Activated B cell treated with CpG ODN at 0.5 μM for 24 hours (primary cell): ENCODE results near the gene TRIM36. TPM values are rescaled to one million over a fixed set of nuclear protein-coding genes. Genes with fewer than 3 reads are reported as not detected.

Experiments
- ATAC-seq: fragments of 200-7000 bp; cut with Tn5 transposase; one replicate; pipeline ENCODE4 v1.10.0; 2021; ENCODE audit warnings: low read depth, mild to moderate bottlenecking, moderate library complexity
- CTCF ChIA-PET: fragments of 350-600 bp; sonication (Branson Sonifier 250); formaldehyde crosslinking; loops from one replicate; lab custom pipeline; 2021; ENCODE audit warnings: antibody characterized with exemption; lab: Charles Lee
- POLR2A ChIA-PET: fragments of 350-600 bp; sonication (Branson Sonifier 250); formaldehyde crosslinking; loops from one replicate; lab custom pipeline; 2021; ENCODE audit warnings: antibody characterized with exemption; lab: Charles Lee
- DNase-seq: peaks from one replicate; pipeline ENCODE4 v3.0.0; 2022
- H3K27ac Mint-ChIP-seq: one replicate; pipeline ENCODE4 v1.8.0; 2020; ENCODE audit warnings: mixed read lengths
- H3K27me3 Mint-ChIP-seq: one replicate; pipeline ENCODE4 v1.8.0; 2021; ENCODE audit warnings: mixed read lengths
- H3K36me3 Mint-ChIP-seq: one replicate; pipeline ENCODE4 v1.8.0; 2021; ENCODE audit warnings: low read depth, mixed read lengths
- H3K4me1 Mint-ChIP-seq: one replicate; pipeline ENCODE4 v1.8.0; 2021; ENCODE audit warnings: mixed read lengths
- H3K4me3 Mint-ChIP-seq: one replicate; pipeline ENCODE4 v1.8.0; 2020; ENCODE audit warnings: mild to moderate bottlenecking, mixed read lengths
- H3K9me3 Mint-ChIP-seq: one replicate; pipeline ENCODE4 v1.8.0; 2020; ENCODE audit warnings: mixed read lengths
- intact Hi-C: fragments of 100-400 bp; cut with micrococcal nuclease; formaldehyde crosslinking; loops from one replicate; pipeline ENCODE4 v1.15.1; 2024
- total RNA-seq: library from RNA; stranded (reverse); gene quantifications from 2 replicates; pipeline ENCODE4 v1.2.3, GENCODE V29; 2022
- TF ChIP-seq, protein P1 (sequence below): fragments of 200-600 bp; IDR thresholded peaks from one replicate; pipeline ENCODE4 v1.8.0; 2022; ENCODE audit warnings: antibody characterized with exemption, mild to moderate bottlenecking

TRIM36 gene
- total RNA-seq, 1 donor from 2014 or later = 8.9 TPM

- peak; percentile 28 for ATAC-seq
- intact Hi-C loops = loop anchor here (1.0 to 10.0 kb wide), 4 partner anchors 9 to 1395 kb away; partner anchors contain the start of gene SEMA6A
- DNase-seq = no peak
- Mint-ChIP-seq H3K9me3 (no peaks in the 10 kb centered on the region), H3K27me3 (peaks cover 71% of the 10 kb centered on the region), H3K36me3 (no peaks in the 10 kb centered on the region), H3K27ac (no peak overlapping the region), H3K4me1 (peaks cover 11% of the 10 kb centered on the region), H3K4me3 (peak overlapping the region; percentile 87)
- ChIA-PET CTCF (no interaction called here), POLR2A (no interaction called here)
- TF ChIP-seq, protein P1, sequence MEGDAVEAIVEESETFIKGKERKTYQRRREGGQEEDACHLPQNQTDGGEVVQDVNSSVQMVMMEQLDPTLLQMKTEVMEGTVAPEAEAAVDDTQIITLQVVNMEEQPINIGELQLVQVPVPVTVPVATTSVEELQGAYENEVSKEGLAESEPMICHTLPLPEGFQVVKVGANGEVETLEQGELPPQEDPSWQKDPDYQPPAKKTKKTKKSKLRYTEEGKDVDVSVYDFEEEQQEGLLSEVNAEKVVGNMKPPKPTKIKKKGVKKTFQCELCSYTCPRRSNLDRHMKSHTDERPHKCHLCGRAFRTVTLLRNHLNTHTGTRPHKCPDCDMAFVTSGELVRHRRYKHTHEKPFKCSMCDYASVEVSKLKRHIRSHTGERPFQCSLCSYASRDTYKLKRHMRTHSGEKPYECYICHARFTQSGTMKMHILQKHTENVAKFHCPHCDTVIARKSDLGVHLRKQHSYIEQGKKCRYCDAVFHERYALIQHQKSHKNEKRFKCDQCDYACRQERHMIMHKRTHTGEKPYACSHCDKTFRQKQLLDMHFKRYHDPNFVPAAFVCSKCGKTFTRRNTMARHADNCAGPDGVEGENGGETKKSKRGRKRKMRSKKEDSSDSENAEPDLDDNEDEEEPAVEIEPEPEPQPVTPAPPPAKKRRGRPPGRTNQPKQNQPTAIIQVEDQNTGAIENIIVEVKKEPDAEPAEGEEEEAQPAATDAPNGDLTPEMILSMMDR = no peak
Measured at GRCh38 chr5:115179394-115180164, 9.9 kb upstream of the TRIM36 start.

DNA sequence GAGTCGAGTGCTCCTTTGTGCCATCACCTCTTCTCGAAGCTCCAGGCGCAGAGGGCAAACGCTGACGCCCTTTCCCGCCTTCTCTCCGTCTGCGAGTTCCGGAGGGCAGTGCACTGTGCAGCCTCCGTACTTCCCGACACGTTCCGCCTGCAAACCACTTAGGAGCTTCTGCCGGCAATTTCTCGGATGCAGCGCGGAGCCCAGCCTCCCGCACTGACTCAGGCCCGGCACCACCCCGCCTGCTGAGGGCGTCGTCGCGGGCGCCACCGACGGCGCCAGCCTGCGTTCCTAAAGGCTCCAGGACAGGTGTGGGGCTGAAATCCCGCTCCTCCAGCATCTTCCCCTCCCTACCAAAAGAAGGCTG is 9.3 kb upstream of the TRIM36 start:
- Mint-ChIP-seq H3K27ac (no peak overlapping the region), H3K36me3 (no peaks in the 10 kb centered on the region), H3K4me3 (no peak overlapping the region), H3K9me3 (no peaks in the 10 kb centered on the region), H3K4me1 (peaks cover 11% of the 10 kb centered on the region), H3K27me3 (peaks cover 68% of the 10 kb centered on the region)
- ATAC-seq = no peak
- intact Hi-C loops = loop anchor here (2.0 to 10.0 kb wide), 3 partner anchors 30 to 1396 kb away; partner anchors contain the start of gene SEMA6A
- TF ChIP-seq, protein P1 = no peak
- ChIA-PET CTCF (interaction anchor here (0.7 kb wide), 1 partner anchor 8 kb away, joined by 3 read pairs; no protein-coding TSS in a partner anchor), POLR2A (no interaction called here)
- DNase-seq = no peak

DNA sequence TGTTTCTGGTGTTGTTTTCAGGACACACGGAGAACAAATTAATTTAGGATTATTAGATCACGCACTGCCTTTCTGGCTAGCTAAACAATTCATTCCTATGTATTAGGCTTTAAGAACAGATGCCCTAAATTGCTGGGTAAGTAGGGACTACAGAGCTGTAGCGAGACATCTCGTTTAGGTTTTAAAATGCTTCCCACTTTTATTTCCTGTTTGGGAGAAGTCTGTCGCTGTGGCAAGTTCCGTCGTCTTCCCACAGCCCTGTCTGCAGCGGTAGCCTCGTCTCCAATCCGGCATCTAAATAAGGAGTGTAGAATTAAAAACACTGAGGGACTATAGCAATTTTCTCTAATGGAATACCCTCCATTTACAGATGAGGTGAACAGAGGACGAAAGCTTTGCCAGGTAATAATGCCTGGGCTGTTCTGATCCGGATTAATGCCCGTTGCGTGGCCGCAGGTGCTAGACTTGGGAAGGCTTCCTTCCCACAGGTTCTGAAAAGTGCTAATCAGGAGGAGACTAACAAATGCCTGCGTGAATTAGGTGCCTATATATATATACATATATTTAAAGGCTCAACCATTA is 1.3 kb upstream of the TRIM36 start:
- intact Hi-C loops = loop anchor here (1.0 to 10.0 kb wide), 3 partner anchors 9 to 1404 kb away; partner anchors contain the start of gene SEMA6A
- POLR2A ChIA-PET = no interaction called here
- TF ChIP-seq, protein P1 = no peak
- CTCF ChIA-PET = interaction anchor here (0.8 kb wide), 1 partner anchor 73 kb away, joined by 3 read pairs; no protein-coding TSS in a partner anchor
- H3K9me3 Mint-ChIP-seq = peaks cover 5% of the 10 kb centered on the region
- H3K27ac Mint-ChIP-seq = peak overlapping the region; percentile 41
- peaks cover 42% of the 10 kb centered on the region for H3K27me3 Mint-ChIP-seq
- peaks cover 4% of the 10 kb centered on the region for H3K36me3 Mint-ChIP-seq
- ATAC-seq (no peak), DNase-seq (no peak)
- peak overlapping the region; percentile 92 for H3K4me3 Mint-ChIP-seq
- peaks cover 16% of the 10 kb centered on the region for H3K4me1 Mint-ChIP-seq

DNA sequence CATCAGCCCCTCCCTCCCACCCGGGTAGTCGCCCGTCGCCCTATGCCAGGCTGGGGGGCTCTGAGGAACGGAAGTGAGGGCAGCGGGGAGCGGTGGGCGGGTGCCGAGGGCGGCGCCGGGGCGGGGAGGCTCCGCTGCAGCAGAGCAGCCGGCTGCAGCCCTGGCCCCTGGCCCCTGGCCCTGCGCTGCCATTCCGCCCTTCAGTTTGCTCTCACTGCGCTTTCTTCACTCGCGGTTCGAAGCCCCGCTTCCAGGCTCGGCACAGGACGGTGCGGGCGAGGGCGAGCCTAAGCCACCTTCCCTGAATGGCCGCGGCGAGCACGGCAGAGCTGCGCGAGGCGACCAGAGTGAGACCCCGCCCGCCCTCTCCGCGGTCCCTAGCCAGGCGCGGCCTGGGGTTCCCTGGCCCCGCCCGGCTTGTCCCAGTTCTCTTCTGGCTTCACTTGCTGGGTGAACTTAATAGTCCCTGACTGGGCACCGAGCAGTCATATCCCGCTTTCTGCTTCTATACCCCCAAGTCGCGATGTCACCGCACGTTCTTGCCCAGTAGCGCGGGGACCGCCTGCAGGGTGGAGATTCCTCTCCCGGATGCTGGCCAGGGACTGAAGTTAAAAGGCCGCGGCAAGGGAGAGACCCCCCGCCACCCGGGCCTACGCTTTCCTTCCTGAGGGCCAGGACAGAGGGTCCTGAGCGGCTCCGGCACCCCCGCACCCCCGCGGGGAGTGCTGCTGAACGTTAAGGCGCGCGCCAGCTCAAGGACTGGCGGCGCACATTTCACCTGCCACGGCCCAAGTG is 623 bp upstream of the TRIM36 start:
- DNase-seq (peak; percentile 32), ATAC-seq (peak; percentile 13)
- Mint-ChIP-seq H3K27ac (no peak overlapping the region), H3K36me3 (peaks cover 4% of the 10 kb centered on the region), H3K4me1 (peaks cover 16% of the 10 kb centered on the region), H3K9me3 (peaks cover 5% of the 10 kb centered on the region), H3K4me3 (peak overlapping the region; percentile 92), H3K27me3 (peaks cover 41% of the 10 kb centered on the region)
- intact Hi-C loops = loop anchor here (1.0 to 10.0 kb wide), 3 partner anchors 10 to 1404 kb away; partner anchors contain the start of gene SEMA6A
- ChIA-PET POLR2A (interaction anchor here (1.1 to 1.5 kb wide), 2 partner anchors 39 to 92 kb away, joined by 4 to 5 read pairs; partner anchors contain the start of gene PGGT1B), CTCF (interaction anchor here (0.8 kb wide), 1 partner anchor 72 kb away, joined by 3 read pairs; no protein-coding TSS in a partner anchor)
- TF ChIP-seq, protein P1 = no peak
